ENCODE results near the gene CEP85. TPM values are rescaled to one million over a fixed set of nuclear protein-coding genes. Genes with fewer than 3 reads are reported as not detected.
"Not testable (repeated sequence)": the region's sequence is repeated elsewhere in the genome, so short reads cannot be mapped to it uniquely, and the experiment has no call there.

Gene CEP85
- total RNA-seq, 1 donor from 2014 or later: 4.2 TPM

GRCh38 chr1:26290122-26290881, 56.3 kb downstream of the CEP85 start:
- DNase-seq (ENCODE audit: low read depth in 2 of 2): no peak

- DNase-seq (ENCODE audit: low read depth in 2 of 2): no peak
Observed at GRCh38 chr1:26290882-26291261, 56.9 kb downstream of the CEP85 start.

GRCh38 chr1:26291433-26291832, 57.4 kb downstream of the CEP85 start:
- DNase-seq (ENCODE audit: low read depth in 2 of 2): no peak

DNA sequence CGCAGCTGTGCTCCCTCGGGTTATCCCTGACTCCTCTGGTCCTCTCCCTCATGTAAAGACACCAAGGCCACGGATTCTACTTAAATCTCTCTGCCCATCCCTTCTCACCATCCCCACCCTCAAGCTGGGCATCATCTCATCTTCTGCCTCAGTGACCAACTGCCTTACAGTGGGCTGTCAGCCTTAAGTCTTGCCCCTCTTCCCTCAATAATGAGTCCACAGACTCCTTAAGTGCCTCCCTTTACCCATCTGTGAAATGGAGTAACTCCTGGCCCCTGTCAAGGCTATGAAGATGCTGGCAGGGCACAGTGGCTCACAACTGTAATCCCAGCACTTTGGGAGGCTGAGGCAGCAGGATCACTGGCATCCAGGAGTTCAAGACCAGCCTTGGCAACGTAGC, 57.9 kb downstream of the CEP85 start:
- DNase-seq (ENCODE audit: low read depth in 2 of 2): no peak

GRCh38 chr1:26292735-26293134, 58.7 kb downstream of the CEP85 start:
- DNase-seq (ENCODE audit: low read depth in 2 of 2): not testable (repeated sequence)

DNA sequence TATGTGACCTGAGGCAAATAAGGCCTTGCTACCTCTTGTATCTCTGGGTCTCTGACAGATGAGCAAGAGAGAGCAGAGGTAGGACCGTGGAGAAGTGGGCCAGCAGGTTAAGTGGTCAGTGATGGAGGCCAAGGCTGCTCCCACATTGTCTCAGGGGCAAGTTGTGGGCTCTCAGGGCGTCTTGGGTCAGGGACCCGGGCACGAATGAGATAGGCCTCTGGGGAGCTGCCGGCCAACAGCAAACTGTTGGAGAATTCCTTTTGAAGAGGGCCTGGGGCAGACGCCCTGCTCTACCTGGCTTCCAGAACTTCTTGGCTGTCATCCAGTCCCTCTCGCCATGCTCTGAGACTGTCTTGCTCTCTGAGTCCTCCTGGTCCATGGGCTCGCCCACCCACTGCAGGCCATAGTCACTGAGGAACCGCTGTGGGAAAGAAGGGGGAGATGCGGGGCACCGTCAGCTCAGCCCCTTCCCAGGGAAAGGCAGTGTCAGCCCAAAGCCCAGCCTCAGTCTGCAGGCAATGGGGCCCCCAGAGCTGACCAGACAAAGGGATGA, 60.0 kb downstream of the CEP85 start:
- no peak for DNase-seq (ENCODE audit: low read depth in 2 of 2)

DNA sequence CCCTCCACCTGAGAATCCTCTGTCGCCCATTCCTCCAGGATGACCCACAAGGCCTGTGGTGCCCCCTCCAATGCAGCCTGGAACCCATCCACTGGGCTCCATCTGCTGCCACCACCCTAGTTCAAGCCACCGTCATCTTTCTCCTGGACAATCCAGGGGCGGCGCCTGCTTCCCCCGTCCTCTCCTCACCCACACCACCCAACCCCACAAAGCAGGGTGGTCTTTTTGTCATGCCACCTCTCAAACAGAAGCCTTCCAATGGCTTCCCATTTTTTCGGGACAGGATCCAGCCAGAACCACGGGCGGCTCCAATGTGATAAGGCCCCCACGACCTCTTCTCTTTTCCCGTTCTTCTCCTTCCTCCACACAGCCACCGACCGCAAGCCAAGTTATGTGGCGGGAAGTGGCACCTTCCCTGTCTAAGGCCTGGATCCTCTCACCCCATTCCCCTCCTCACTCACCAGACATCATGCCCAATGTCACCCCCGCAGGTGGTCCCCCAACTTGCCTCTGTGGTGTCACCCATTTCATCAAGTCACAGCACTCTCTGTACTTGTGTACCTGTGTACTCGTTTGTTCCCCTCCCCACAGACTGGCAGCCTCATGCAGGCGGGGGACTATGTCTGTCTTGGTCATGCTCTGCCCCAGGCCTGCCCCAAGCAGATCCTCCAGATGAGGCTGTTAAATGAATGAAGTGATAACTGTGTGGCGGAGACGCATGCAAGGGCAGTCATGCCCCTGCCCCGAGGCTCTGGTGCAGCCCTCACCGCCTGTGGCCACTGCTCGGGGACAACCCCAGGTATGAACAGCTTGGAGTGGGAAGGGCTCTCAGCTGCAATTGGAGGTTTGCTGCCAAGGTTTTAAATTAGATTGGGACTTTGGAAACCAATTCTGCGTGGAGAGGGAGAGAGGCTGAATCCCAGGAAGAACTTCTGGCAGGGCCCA, 61.5 kb downstream of the CEP85 start:
- no peak for DNase-seq (ENCODE audit: low read depth in 2 of 2)

- DNase-seq (ENCODE audit: low read depth in 2 of 2): no peak
Observed at GRCh38 chr1:26296340-26297056, 62.5 kb downstream of the CEP85 start.

GRCh38 chr1:26297057-26297790, 63.2 kb downstream of the CEP85 start:
- DNase-seq (ENCODE audit: low read depth in 2 of 2): no peak

DNA sequence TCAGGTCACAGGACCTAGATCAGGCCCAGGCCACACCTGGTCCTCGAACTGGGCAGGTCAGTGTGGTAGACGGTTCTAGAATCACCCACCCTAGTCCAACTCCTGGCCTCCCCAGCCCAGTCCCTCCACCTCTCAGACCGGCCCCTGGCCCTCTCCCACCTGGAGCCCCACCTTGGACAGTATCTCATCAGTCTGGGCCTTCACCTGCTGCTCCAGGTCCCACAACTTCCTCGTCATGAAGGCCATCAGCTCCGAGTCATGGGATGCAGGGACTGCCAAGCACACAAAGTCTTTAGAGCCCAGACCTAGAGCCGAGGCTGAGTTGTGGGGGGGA, 63.8 kb downstream of the CEP85 start:
- no peak for DNase-seq (ENCODE audit: low read depth in 2 of 2)

GRCh38 chr1:26300578-26301275, 66.7 kb downstream of the CEP85 start:
- no peak for DNase-seq (ENCODE audit: low read depth in 2 of 2)

DNA sequence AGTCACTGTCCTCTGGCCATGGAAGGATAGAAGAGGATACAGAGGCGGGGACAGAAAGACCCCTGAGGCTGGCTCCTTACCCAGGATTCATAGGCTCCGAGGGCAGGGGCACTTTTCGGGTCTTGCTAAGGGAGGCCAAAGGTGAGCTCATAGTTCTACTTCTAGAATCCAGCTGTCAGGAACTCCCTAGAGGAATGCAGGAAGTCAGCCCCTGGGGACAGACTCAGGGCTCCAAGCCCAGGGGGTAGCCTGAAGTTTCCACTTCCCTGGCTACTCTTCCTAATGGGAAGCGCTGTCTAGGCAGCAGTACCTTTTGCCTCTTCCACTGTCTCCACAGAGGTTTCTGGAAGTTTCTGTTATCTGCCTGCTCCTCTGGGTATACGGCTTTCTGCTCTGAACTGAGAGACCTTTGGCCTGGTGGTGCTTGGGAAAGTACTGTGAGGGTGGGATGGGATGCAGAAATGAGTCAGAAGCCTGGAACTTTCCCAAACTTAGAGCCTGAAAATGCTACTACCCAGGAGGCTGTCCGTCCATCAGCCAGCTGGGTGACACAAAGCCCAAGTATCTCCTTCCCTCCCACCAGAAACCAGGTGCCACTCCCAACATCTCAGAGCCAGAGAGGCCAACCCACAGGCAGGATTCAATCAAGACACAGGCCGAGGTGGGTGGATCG, 68.9 kb downstream of the CEP85 start:
- peak in 1 of 2 donors; percentile 50 for DNase-seq (ENCODE audit: low read depth in 2 of 2)

DNA sequence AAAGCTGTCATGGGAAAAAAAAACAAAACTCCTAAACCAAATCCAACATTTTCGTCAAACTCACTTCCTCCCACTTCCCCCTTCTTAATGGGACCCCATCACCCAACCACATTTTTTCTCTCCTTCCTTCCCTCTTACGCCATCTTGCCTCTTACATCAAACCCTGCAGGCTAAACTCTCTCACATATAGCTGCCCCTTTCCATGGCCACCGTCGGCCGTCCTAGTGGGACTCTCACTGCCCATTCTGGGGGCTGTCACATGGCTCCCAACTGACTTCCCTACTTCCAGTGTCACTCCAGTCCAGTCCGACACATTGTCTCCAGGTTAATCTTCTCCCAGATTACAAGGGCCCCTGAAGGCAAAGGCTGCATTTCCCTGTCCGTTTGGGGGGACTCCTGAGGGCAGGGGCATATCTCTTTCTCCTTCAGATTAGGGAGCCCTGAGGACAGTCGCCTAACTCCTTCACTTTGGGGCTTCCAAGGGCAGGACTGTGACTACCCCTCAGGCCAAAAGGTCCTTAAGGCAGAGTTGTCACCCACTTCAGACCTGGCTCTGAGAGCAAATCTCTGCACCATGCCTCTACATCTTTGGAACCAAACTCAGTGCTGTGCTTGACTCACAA, 71.8 kb downstream of the CEP85 start:
- DNase-seq (ENCODE audit: low read depth in 2 of 2): no peak

GRCh38 chr1:26306290-26307229, 72.6 kb downstream of the CEP85 start, which contains the start of gene UBXN11:
Gene UBXN11 (minus strand): TSS chr1:26306636. CDS start chr1:26302883, 3,753 bp downstream.
- peak; percentile 91 to 95 for DNase-seq (ENCODE audit: low read depth in 2 of 2)

DNA sequence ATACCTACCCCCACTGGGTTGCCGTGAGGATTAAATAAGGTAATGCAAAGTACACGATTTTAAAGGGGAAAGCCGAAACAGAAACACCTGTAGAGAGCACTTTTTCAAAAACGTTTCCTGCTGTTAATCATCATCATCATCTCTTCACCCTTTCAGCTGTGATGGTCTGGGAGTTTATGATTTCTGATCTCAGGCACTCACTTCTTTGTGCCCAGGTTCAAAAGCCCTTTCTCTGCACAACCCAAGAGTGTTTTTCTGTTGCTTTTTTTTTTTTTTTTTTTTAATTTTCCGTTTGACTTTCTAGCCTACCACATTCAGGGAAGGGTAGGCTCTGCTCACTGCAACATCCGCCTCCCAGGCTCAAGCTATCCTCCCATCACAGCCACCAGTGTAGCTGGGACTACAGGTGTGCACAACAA, 73.4 kb downstream of the CEP85 start:
- no peak for DNase-seq (ENCODE audit: low read depth in 2 of 2)

- not testable (repeated sequence) for DNase-seq (ENCODE audit: low read depth in 2 of 2)
Observed at GRCh38 chr1:26307966-26308899, 74.2 kb downstream of the CEP85 start.

DNA sequence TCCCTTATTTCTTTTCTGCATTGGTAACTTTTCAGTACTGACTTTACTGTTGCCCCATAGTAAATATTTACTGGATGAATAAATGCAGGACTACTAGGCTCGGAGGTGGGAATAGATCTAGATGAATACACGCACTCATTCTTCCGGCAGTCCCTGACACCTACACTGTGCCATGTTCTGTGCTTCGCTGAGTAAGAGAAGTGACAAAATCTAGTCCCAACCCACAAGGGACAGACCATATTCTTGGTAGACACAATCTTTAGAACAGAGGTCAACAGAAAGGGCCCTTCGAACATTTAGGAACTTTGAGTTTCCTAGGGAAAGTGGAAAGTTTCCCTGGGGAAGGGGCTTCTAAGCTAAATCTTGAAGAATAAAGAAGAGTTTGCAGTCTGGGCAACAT, 80.5 kb downstream of the CEP85 start:
- no peak for DNase-seq (ENCODE audit: low read depth in 2 of 2)

All from lung microvascular endothelial cell (primary cell).